GM12878 (cell line): ENCODE results near the gene PPP1R10. TPM values are rescaled to one million over a fixed set of nuclear protein-coding genes. Genes with fewer than 3 reads are reported as not detected.

ENCODE experiments used
- ATAC-seq: fragments of 200-7000 bp; cut with Tn5 transposase; 3 replicates; pipeline ENCODE4 v1.9.1; 2020; ENCODE audit warnings: mild to moderate bottlenecking, moderate library complexity
- BruUV-seq: library from RNA; stranded (reverse); fragments of 400-500 nt; replicated peaks from 2 replicates; lab custom pipeline; 2021; lab: Mats Ljungman, UMichigan
- CTCF ChIA-PET: fragments of 300-600 bp; sonication (Branson Sonifier 250); formaldehyde crosslinking; extraction: SDS; loops from one replicate; lab custom pipeline; 2021; ENCODE audit warnings: inconsistent platforms; lab: Yijun Ruan, JAX
- POLR2A ChIA-PET: fragments of 350-600 bp; formaldehyde crosslinking; extraction: SDS; loops from one replicate; lab custom pipeline; 2021; ENCODE audit warnings: inconsistent platforms; lab: Charles Lee
- RAD21 ChIA-PET: fragments of 300-600 bp; sonication (Branson Sonifier 250); formaldehyde crosslinking; loops from one replicate; lab custom pipeline; 2023; ENCODE audit warnings: antibody characterized with exemption; ENCODE audit not compliant: unreplicated experiment; lab: Charles Lee
- SMC1A ChIA-PET: fragments of 300-600 bp; sonication (Branson Sonifier 250); formaldehyde crosslinking; loops from one replicate; lab custom pipeline; 2023; ENCODE audit not compliant: unreplicated experiment, uncharacterized antibody; lab: Charles Lee
- DNase-seq: peaks from one replicate; pipeline ENCODE4 v3.0.0-alpha.2; 2011; ENCODE audit warnings: low read depth, low spot score
- FAIRE-seq: peaks from 3 replicates; lab custom pipeline; 2011; peaks lifted over from hg19 to GRCh38; lab: Jason Lieb, UNC
- H2AFZ ChIP-seq: 2 replicates; pipeline ENCODE4 v1.6.0; 2011; ENCODE audit warnings: low read depth, low read length, control low read depth; ENCODE audit not compliant: control insufficient read depth
- H3K27ac ChIP-seq: 2 replicates; pipeline ENCODE4 v1.5.1; 2011; ENCODE audit warnings: control low read depth; ENCODE audit not compliant: control insufficient read depth, insufficient read depth
- H3K27me3 ChIP-seq, 2 experiments: replicated peaks in 1 of 2; 2 replicates each; pipeline versions ENCODE4 v1.6.0 to v1.6.1; 2011; ENCODE audit warnings: low read length in 1 of 2; ENCODE audit not compliant: control insufficient read depth in 2 of 2, insufficient read depth in 2 of 2
- H3K36me3 ChIP-seq, 2 experiments: 2 replicates each; pipeline ENCODE4 v1.5.1; 2011; ENCODE audit warnings: low read length in 1 of 2; ENCODE audit not compliant: control insufficient read depth in 2 of 2, insufficient read depth in 2 of 2
- H3K4me1 ChIP-seq: 2 replicates; pipeline ENCODE4 v1.6.1; 2011; ENCODE audit warnings: mild to moderate bottlenecking, low read length, moderate library complexity, mixed read lengths; ENCODE audit not compliant: control insufficient read depth, insufficient read depth
- H3K4me2 ChIP-seq: 2 replicates; pipeline ENCODE4 v1.6.0; 2011; ENCODE audit warnings: control low read depth; ENCODE audit not compliant: control insufficient read depth, insufficient read depth
- H3K4me3 ChIP-seq: fragments of 200-600 bp; sonication (generic); 2 replicates; pipeline ENCODE4 v1.5.1; 2016
- H3K79me2 ChIP-seq: 2 replicates; pipeline ENCODE4 v1.6.0; 2011; ENCODE audit warnings: low read length; ENCODE audit not compliant: control insufficient read depth, insufficient read depth
- H3K9ac ChIP-seq: 2 replicates; pipeline ENCODE4 v1.8.0; 2011; ENCODE audit warnings: low read length, control low read depth, mixed read lengths; ENCODE audit not compliant: control insufficient read depth, insufficient read depth
- H3K9me3 ChIP-seq: replicated peaks from 3 replicates; pipeline ENCODE4 v1.5.1; 2011; ENCODE audit warnings: mild to moderate bottlenecking, low read length; ENCODE audit not compliant: control insufficient read depth, insufficient read depth
- H4K20me1 ChIP-seq: 2 replicates; pipeline ENCODE4 v1.6.0; 2011; ENCODE audit not compliant: control insufficient read depth, insufficient read depth
- ATF3 ChIP-seq: IDR thresholded peaks from 2 replicates; pipeline ENCODE4 v1.6.1; 2011; ENCODE audit warnings: low read depth, mild to moderate bottlenecking, low read length, moderate library complexity, borderline replicate concordance; ENCODE audit errors: extremely low read depth
- CTCF ChIP-seq, 3 experiments: IDR thresholded peaks in 2 of 3; conservative IDR thresholded peaks in 1 of 3; 2 replicates each; pipeline ENCODE4 v1.5.1; 2011; ENCODE audit warnings: low read depth in 3 of 3, low read length in 3 of 3, mild to moderate bottlenecking in 3 of 3, control low read depth in 2 of 3, moderate library complexity in 2 of 3, inconsistent platforms in 1 of 3, mixed read lengths in 1 of 3; ENCODE audit not compliant: control insufficient read depth in 2 of 3, insufficient read depth in 1 of 3; ENCODE audit errors: extremely low read depth in 1 of 3
- WGBS: methylation state at CpG from one replicate; pipeline ENCODE4 v1.1.6; 2016; ENCODE audit warnings: low lambda C conversion rate; ENCODE audit not compliant: insufficient replicate concordance, insufficient coverage; ENCODE audit errors: missing lambda C conversion rate; 5-methylcytosine and 5-hydroxymethylcytosine counted together
- in situ Hi-C: fragments of 300-500 bp; cut with MboI; formaldehyde crosslinking; loops from 9 replicates; pipeline ENCODE4 v1.14.3; 2018; ENCODE audit warnings: mixed read lengths
- intact Hi-C: fragments of 100-400 bp; cut with micrococcal nuclease; formaldehyde crosslinking; loops from one replicate; pipeline ENCODE4 v1.14.2; 2022; ENCODE audit not compliant: unreplicated experiment
- polyA plus RNA-seq, 11 experiments: library from polyadenylated mRNA; depleted of rRNA in 4 of 11; unstranded in 6 of 11; stranded (reverse) in 5 of 11; fragments of >200 nt; fragmentation: Nextera tagmentation in 4 of 11; fragmentation: Illumina TruSeq in 1 of 11; extraction: Ambion mirVana in 4 of 11; extraction: Trizol in 1 of 11; gene quantifications; 1 replicate in 1 of 11; 2 replicates in 10 of 11; pipeline versions ENCODE4 v1.2.1 to v1.2.3, GENCODE V29; 2011 to 2016; ENCODE audit warnings: inconsistent platforms in 2 of 11, missing spikeins in 2 of 11, low read depth in 1 of 11
- total RNA-seq, 4 experiments: library from RNA; depleted of rRNA in 3 of 4; stranded (reverse); fragments of >200 nt in 3 of 4; fragmentation: Illumina TruSeq in 1 of 4; extraction: Trizol in 1 of 4; gene quantifications; 2 replicates each; pipeline versions ENCODE4 v1.2.1 to v1.2.3, GENCODE V29; 2013 to 2021

PPP1R10 gene
- total and polyA plus RNA-seq, 10 of the 15 experiments (the other 5 are each of a cell fraction or from before 2014, with no cell fraction given), result 11.3 to 83.8 (median 41.2) TPM

- Histone ChIP-seq H4K20me1 (0 out of 2 replicates have a peak, but pooled peaks cover 8% of the 10 kb centered on the region), H3K4me2 (peak overlapping the region; percentile 39), H3K9me3 (no peaks in the 10 kb centered on the region; the same call in 2 of the 3 replicates), H3K27ac (no peak overlapping the region), H3K4me3 (no peak overlapping the region), H3K4me1 (peaks cover 3% of the 10 kb centered on the region), H3K27me3 (no peaks in the 10 kb centered on the region), H2AFZ (no peak overlapping the region), H3K79me2 (peaks cover 39% of the 10 kb centered on the region), H3K36me3 (peaks cover 3 to 53% of the 10 kb centered on the region in 2 experiments), H3K9ac (no peak overlapping the region)
- RAD21 ChIA-PET, result interaction anchor here (0.9 to 2.2 kb wide), 4 partner anchors 41 to 130 kb away, joined by 3 to 7 read pairs (median 6); partner anchors contain the start of gene ABCF1
- SMC1A ChIA-PET, result interaction anchor here (1.6 to 3.5 kb wide), 7 partner anchors 12 to 129 kb away, joined by 3 to 16 read pairs (median 7); no protein-coding TSS in a partner anchor
- intact Hi-C loops (no loop called here), in situ Hi-C loops (no loop called here)
- no peak for ATAC-seq
- no TSS peak for BruUV-seq
- DNase-seq, result no peak
- CTCF ChIA-PET, result interaction anchor here (1.0 to 4.2 kb wide), 12 partner anchors 7 to 130 kb away, joined by 3 to 41 read pairs (median 11); partner anchors contain the start of gene DHX16
- no peak for TF ChIP-seq ATF3
- peak in 1 of 3 experiments; percentile 8; a peak in 1 of 6 replicates for TF ChIP-seq CTCF (IDR thresholded peaks at IDR 0.05 in 2 of 3, conservative IDR thresholded peaks at IDR 0.05 in 1 of 3; ENCODE audit: control insufficient read depth in 2 of 3, extremely low read depth in 1 of 3, insufficient read depth in 1 of 3, low read depth in 3 of 3, low read length in 3 of 3)
- FAIRE-seq, result no peak
- WGBS, result 100% methylated on average over 1 of the region's 1 CpG
- POLR2A ChIA-PET, result interaction anchor here (0.6 to 2.0 kb wide), 9 partner anchors 11 to 534 kb away, joined by 3 to 11 read pairs (median 6); partner anchors contain the start of genes C6orf136, GNL1 and PRR3
These were observed 4.8 kb downstream of the PPP1R10 start for GRCh38 chr6:30612213-30612612.
